Neural progenitor cell (in vitro differentiated cells): ENCODE data around the gene SNN.

Experiments
- EZH2 ChIP-seq: fragments of 200-600 bp; sonication (generic); IDR thresholded peaks from 2 replicates; pipeline ENCODE4 v1.6.1; 2017; ENCODE audit warnings: antibody characterized with exemption, mild to moderate bottlenecking, moderate library complexity
- TF ChIP-seq, protein P1 (sequence below): fragments of 200-600 bp; sonication (generic); IDR thresholded peaks from 2 replicates; pipeline ENCODE4 v1.5.1; 2017; ENCODE audit warnings: antibody characterized with exemption, mild to moderate bottlenecking

DNA sequence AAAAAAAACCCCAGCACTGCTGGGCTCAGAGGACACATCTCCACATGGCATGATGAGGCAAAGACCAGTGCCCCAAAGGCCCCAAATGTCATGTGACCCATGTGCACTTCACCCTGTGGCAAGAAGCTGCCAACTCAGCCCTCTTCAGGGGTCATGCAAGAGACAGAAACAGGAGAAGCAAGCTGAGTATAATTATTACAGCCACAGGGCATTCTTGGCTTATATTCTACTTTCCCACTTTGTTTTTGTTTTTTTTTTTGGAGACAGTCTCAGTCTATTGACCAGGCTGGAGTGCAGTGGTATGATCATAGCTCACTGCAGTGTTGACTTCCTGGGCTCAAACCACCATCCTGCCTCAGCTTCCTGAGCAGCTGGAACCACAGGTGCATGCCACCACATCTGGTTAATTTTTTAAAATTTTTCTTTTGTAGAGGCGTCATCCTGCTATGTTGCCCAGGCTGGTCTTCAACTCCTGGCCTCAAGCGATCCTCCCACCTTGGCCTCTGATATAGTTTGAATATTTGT, 48.9 kb upstream of the SNN start:
- TF ChIP-seq, protein P1, sequence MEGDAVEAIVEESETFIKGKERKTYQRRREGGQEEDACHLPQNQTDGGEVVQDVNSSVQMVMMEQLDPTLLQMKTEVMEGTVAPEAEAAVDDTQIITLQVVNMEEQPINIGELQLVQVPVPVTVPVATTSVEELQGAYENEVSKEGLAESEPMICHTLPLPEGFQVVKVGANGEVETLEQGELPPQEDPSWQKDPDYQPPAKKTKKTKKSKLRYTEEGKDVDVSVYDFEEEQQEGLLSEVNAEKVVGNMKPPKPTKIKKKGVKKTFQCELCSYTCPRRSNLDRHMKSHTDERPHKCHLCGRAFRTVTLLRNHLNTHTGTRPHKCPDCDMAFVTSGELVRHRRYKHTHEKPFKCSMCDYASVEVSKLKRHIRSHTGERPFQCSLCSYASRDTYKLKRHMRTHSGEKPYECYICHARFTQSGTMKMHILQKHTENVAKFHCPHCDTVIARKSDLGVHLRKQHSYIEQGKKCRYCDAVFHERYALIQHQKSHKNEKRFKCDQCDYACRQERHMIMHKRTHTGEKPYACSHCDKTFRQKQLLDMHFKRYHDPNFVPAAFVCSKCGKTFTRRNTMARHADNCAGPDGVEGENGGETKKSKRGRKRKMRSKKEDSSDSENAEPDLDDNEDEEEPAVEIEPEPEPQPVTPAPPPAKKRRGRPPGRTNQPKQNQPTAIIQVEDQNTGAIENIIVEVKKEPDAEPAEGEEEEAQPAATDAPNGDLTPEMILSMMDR, result no peak
- no peak for TF ChIP-seq EZH2
